Measurements from ENCODE around the gene FOXRED1. TPM values are rescaled to one million over a fixed set of nuclear protein-coding genes. Genes with fewer than 3 reads are reported as not detected.

FOXRED1 gene
- total and polyA plus RNA-seq, 9 of the 15 experiments (the other 6 are each of a cell fraction or from before 2014, with no cell fraction given), result 14.1 to 94.4 (median 53.1) TPM

DNA sequence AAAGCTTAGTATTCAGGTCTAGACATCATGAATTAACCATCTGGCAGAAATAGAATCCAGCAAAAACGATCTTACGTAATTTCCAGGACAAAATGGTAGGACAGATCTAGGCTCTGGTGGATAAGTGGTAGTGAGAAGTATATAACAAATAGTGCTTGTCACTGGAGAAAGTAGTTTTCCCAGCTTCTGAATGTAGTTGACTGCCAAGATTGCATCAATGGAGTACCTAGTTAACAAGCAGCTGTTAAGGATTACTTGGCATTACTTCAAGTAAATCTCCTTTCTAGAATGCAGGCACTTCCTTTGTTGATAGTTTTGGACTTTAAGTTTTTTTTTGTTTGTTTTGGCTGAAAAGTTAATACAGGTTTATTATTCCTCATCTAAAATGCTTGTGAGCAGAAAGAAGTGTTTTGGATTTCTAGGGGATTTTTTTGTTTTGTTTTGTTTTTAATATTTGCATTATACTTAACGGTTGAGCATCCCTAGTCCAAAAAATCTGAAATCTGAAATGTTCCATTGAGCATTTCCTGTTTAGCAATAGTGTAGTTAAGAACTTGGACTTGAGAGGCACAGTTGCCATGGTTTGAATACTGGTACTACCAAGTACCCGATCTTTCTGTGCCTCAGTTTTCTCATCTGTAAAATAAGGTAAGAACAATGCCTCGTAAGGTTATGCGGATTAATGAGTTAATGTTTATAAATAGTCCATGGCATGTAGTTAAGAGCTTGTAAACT is 37.1 kb upstream of the FOXRED1 start:
- H3K27me3 ChIP-seq (ENCODE audit: control insufficient read depth in 2 of 2, insufficient read depth in 2 of 2, low read length in 2 of 2), result no peaks in the 10 kb centered on the region
- intact Hi-C loops (cut with micrococcal nuclease), result no loop called here
- no peaks in the 10 kb centered on the region for H3K9me1 ChIP-seq (ENCODE audit: control insufficient read depth, insufficient read depth, low read length)
- BruUV-seq (replicated peaks), result no TSS peak
- no peak overlapping the region for H3K4me3 ChIP-seq
- FAIRE-seq (no peak), DNase-seq (ENCODE audit: extremely low read depth in 1 of 4, low spot score in 3 of 4) (no peak), ATAC-seq (no peak)
- no peaks in the 10 kb centered on the region for H3K4me1 ChIP-seq (replicated peaks in 1 of 2; ENCODE audit: control insufficient read depth in 2 of 2, insufficient read depth in 2 of 2, low read length in 2 of 2)
- peaks cover 21% of the 10 kb centered on the region for H3K36me3 ChIP-seq (ENCODE audit: control insufficient read depth, insufficient read depth, low read length)
- TF ChIP-seq SIN3B (IDR thresholded peaks at IDR 0.05; ENCODE audit: low read depth), result no peak
- no peak for TF ChIP-seq CBFA2T2 (conservative IDR thresholded peaks at IDR 0.05)
- TF ChIP-seq ATF7 (IDR thresholded peaks at IDR 0.05), result no peak
- TF ChIP-seq, protein P1, sequence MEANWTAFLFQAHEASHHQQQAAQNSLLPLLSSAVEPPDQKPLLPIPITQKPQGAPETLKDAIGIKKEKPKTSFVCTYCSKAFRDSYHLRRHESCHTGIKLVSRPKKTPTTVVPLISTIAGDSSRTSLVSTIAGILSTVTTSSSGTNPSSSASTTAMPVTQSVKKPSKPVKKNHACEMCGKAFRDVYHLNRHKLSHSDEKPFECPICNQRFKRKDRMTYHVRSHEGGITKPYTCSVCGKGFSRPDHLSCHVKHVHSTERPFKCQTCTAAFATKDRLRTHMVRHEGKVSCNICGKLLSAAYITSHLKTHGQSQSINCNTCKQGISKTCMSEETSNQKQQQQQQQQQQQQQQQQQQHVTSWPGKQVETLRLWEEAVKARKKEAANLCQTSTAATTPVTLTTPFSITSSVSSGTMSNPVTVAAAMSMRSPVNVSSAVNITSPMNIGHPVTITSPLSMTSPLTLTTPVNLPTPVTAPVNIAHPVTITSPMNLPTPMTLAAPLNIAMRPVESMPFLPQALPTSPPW (CRISPR knock-in tag; IDR thresholded peaks at IDR 0.05), result no peak
- TF ChIP-seq TEAD4 (IDR thresholded peaks at IDR 0.05; ENCODE audit: low read length), result no peak
- no peak for TF ChIP-seq TEAD4 (CRISPR knock-in tag; IDR thresholded peaks at IDR 0.05; ENCODE audit: borderline replicate concordance)
- TF ChIP-seq, protein P2, sequence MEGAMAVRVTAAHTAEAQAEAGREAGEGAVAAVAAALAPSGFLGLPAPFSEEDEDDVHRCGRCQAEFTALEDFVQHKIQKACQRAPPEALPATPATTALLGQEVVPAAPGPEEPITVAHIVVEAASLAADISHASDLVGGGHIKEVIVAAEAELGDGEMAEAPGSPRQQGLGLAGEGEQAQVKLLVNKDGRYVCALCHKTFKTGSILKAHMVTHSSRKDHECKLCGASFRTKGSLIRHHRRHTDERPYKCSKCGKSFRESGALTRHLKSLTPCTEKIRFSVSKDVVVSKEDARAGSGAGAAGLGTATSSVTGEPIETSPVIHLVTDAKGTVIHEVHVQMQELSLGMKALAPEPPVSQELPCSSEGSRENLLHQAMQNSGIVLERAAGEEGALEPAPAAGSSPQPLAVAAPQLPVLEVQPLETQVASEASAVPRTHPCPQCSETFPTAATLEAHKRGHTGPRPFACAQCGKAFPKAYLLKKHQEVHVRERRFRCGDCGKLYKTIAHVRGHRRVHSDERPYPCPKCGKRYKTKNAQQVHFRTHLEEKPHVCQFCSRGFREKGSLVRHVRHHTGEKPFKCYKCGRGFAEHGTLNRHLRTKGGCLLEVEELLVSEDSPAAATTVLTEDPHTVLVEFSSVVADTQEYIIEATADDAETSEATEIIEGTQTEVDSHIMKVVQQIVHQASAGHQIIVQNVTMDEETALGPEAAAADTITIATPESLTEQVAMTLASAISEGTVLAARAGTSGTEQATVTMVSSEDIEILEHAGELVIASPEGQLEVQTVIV (CRISPR knock-in tag; IDR thresholded peaks at IDR 0.05; ENCODE audit: borderline replicate concordance), result no peak
- TF ChIP-seq, protein P3, sequence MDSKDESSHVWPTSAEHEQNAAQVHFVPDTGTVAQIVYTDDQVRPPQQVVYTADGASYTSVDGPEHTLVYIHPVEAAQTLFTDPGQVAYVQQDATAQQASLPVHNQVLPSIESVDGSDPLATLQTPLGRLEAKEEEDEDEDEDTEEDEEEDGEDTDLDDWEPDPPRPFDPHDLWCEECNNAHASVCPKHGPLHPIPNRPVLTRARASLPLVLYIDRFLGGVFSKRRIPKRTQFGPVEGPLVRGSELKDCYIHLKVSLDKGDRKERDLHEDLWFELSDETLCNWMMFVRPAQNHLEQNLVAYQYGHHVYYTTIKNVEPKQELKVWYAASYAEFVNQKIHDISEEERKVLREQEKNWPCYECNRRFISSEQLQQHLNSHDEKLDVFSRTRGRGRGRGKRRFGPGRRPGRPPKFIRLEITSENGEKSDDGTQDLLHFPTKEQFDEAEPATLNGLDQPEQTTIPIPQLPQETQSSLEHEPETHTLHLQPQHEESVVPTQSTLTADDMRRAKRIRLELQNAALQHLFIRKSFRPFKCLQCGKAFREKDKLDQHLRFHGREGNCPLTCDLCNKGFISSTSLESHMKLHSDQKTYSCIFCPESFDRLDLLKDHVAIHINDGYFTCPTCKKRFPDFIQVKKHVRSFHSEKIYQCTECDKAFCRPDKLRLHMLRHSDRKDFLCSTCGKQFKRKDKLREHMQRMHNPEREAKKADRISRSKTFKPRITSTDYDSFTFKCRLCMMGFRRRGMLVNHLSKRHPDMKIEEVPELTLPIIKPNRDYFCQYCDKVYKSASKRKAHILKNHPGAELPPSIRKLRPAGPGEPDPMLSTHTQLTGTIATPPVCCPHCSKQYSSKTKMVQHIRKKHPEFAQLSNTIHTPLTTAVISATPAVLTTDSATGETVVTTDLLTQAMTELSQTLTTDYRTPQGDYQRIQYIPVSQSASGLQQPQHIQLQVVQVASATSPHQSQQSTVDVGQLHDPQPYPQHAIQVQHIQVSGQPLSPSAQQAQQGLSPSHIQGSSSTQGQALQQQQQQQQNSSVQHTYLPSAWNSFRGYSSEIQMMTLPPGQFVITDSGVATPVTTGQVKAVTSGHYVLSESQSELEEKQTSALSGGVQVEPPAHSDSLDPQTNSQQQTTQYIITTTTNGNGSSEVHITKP (IDR thresholded peaks at IDR 0.05; ENCODE audit: partially characterized antibody), result no peak
- no peak for TF ChIP-seq TAF7 (tag; IDR thresholded peaks at IDR 0.05)
- no peak for TF ChIP-seq EGR1 (conservative IDR thresholded peaks at IDR 0.05)
- TF ChIP-seq HNRNPL (IDR thresholded peaks at IDR 0.05; ENCODE audit: low read depth, low read length), result no peak
- ChIA-PET POLR2A (interaction anchor here (0.5 kb wide), 1 partner anchor 12 kb away, joined by 4 read pairs; no protein-coding TSS in a partner anchor), CTCF (ENCODE audit: low intra/inter-chr PET ratio) (no interaction called here)
- peaks cover 7% of the 10 kb centered on the region; the same call in 1 of the 3 replicates for H3K79me2 ChIP-seq (ENCODE audit: control insufficient read depth, insufficient read depth, low read length)
- H3K9me3 ChIP-seq (replicated peaks; ENCODE audit: control insufficient read depth, insufficient read depth, low read depth, low read length), result no peaks in the 10 kb centered on the region
- in situ Hi-C loops (cut with MboI), result no loop called here
- no peak overlapping the region for H3K9ac ChIP-seq (ENCODE audit: insufficient read depth in 1 of 2, low read depth in 2 of 2, low read length in 2 of 2)
- 92% methylated on average over 6 of the region's 6 CpGs for WGBS (ENCODE audit: insufficient coverage, low coverage, missing lambda C conversion rate)
- no peak overlapping the region for H3K4me2 ChIP-seq (ENCODE audit: insufficient read depth, low read length)
- no peaks in the 10 kb centered on the region for H4K20me1 ChIP-seq (replicated peaks; ENCODE audit: control insufficient read depth, insufficient read depth, low read length)
- H2AFZ ChIP-seq (ENCODE audit: low read depth, low read length), result no peak overlapping the region
- no peak overlapping the region for H3K27ac ChIP-seq (ENCODE audit: extremely low read depth, low read depth, low read length)

Measured in K562 (cell line).